ENCODE measurements around the gene ANKFN1. TPM values are rescaled to one million over a fixed set of nuclear protein-coding genes. Genes with fewer than 3 reads are reported as not detected.

ANKFN1 gene
- total and polyA plus RNA-seq, 10 of the 15 experiments (the other 5 are each of a cell fraction or from before 2014, with no cell fraction given): 0.19 TPM; not detected in 9

DNA sequence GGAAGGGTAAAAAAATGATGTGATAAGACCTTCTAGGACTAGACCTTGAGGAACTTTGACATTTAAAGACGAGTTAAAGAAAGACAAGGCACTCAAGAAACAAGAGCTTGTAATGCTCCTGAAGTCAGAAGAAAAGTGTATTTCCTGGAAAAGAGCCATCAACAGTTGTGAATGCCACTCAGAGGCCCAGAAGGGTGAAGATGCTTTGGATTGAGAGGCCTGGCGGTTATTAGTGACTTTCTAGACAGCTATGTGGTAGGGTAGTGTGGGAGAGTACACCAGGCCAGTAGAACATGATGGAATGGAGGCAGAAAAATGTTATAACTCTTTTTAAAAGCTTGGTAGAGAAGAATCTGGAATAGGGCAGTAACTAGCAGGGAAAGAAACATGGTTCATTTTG lies 34.1 kb upstream of the ANKFN1 start:
- RAD21 ChIA-PET (ENCODE audit: unreplicated experiment): no interaction called here
- H3K9me3 ChIP-seq (replicated peaks; ENCODE audit: control insufficient read depth, insufficient read depth, low read length): no peaks in the 10 kb centered on the region
- SMC1A ChIA-PET (ENCODE audit: uncharacterized antibody, unreplicated experiment): no interaction called here
- no peak overlapping the region for H3K9ac ChIP-seq (ENCODE audit: control insufficient read depth, insufficient read depth, low read length)
- no peak overlapping the region for H3K27ac ChIP-seq (ENCODE audit: control insufficient read depth, insufficient read depth)
- DNase-seq (ENCODE audit: low read depth, low spot score) (no peak), FAIRE-seq (no peak), ATAC-seq (no peak)
- CTCF ChIA-PET: interaction anchor here (0.8 kb wide), 1 partner anchor 9 kb away, joined by 3 read pairs; no protein-coding TSS in a partner anchor
- BruUV-seq (replicated peaks): no TSS peak
- in situ Hi-C loops (cut with MboI): no loop called here
- POLR2A ChIA-PET: interaction anchor here (0.6 kb wide), 1 partner anchor 1066 kb away, joined by 3 read pairs; no protein-coding TSS in a partner anchor
- no peaks in the 10 kb centered on the region for H3K27me3 ChIP-seq (replicated peaks in 1 of 2; ENCODE audit: control insufficient read depth in 2 of 2, insufficient read depth in 2 of 2, low read length in 1 of 2)
- intact Hi-C loops (cut with micrococcal nuclease; ENCODE audit: unreplicated experiment): no loop called here
- no peaks in the 10 kb centered on the region for H3K36me3 ChIP-seq (ENCODE audit: control insufficient read depth in 2 of 2, insufficient read depth in 2 of 2, low read length in 1 of 2)
- no peak overlapping the region for H2AFZ ChIP-seq (ENCODE audit: control insufficient read depth, low read depth, low read length)
- H3K4me1 ChIP-seq (ENCODE audit: control insufficient read depth, insufficient read depth, low read length): no peaks in the 10 kb centered on the region
- no peaks in the 10 kb centered on the region for H4K20me1 ChIP-seq (ENCODE audit: control insufficient read depth, insufficient read depth)
- no peak overlapping the region for H3K4me2 ChIP-seq (ENCODE audit: control insufficient read depth, insufficient read depth)
- no peaks in the 10 kb centered on the region for H3K79me2 ChIP-seq (ENCODE audit: control insufficient read depth, insufficient read depth, low read length)
- WGBS (ENCODE audit: insufficient coverage, insufficient replicate concordance, low lambda C conversion rate, missing lambda C conversion rate): 3% methylated on average over 2 of the region's 2 CpGs
- no peak for TF ChIP-seq YY1 (IDR thresholded peaks at IDR 0.05; ENCODE audit: low read depth, low read length)
- TF ChIP-seq HDAC2 (IDR thresholded peaks at IDR 0.05): no peak
- no peak for TF ChIP-seq CBX3 (IDR thresholded peaks at IDR 0.05; ENCODE audit: borderline replicate concordance, low read depth)
- TF ChIP-seq POLR2AphosphoS2 (IDR thresholded peaks at IDR 0.05; ENCODE audit: low read depth, low read length): no peak
- TF ChIP-seq LARP7 (IDR thresholded peaks at IDR 0.05): no peak
- no peak for TF ChIP-seq SREBF1 (IDR thresholded peaks at IDR 0.05; ENCODE audit: low read length)
- no peak for TF ChIP-seq KDM1A (IDR thresholded peaks at IDR 0.05; ENCODE audit: borderline replicate concordance)
- TF ChIP-seq, protein P1, sequence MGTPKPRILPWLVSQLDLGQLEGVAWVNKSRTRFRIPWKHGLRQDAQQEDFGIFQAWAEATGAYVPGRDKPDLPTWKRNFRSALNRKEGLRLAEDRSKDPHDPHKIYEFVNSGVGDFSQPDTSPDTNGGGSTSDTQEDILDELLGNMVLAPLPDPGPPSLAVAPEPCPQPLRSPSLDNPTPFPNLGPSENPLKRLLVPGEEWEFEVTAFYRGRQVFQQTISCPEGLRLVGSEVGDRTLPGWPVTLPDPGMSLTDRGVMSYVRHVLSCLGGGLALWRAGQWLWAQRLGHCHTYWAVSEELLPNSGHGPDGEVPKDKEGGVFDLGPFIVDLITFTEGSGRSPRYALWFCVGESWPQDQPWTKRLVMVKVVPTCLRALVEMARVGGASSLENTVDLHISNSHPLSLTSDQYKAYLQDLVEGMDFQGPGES (IDR thresholded peaks at IDR 0.05): no peak
- no peak for TF ChIP-seq WRNIP1 (IDR thresholded peaks at IDR 0.05; ENCODE audit: borderline replicate concordance, low read depth, low read length)
- no peak for TF ChIP-seq CREB1 (IDR thresholded peaks at IDR 0.05; ENCODE audit: low read depth)
- H3K4me3 ChIP-seq: no peak overlapping the region
